ENCODE results near the gene MUSK. TPM values are rescaled to one million over a fixed set of nuclear protein-coding genes. Genes with fewer than 3 reads are reported as not detected.

Gene MUSK
- total and polyA plus RNA-seq, 2 of the 4 experiments (the other 2 are of a cell fraction) = 0.07 to 0.18 TPM

DNA sequence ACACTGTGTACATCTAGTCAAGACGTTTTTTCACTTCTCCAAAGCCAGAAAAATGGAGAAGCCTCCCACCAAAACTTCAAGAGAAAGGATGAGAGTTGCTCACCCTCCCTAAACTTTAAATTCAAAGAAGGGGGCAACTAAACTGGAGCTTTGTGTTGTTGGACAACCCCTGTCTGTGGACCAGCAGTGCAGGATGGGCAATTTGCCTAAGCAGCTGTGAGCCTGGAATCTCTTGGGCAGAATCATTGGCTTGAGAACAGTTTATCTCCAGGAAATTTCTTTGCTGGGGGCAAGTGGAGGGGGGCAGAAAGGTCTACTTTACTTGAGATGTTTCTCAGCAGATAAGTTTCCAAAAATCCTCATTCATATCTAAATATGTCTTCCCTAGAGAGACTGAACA, 151.8 kb downstream of the MUSK start:
- no CpG with 5 or more reads among the region's 1 CpG for WGBS, 2 experiments (ENCODE audit: extremely low coverage in 2 of 2, insufficient read length in 1 of 2)
- H2BK15ac ChIP-seq (ENCODE audit: low read depth, low read length) = 0 out of 3 replicates have a peak overlapping the region, but pooled peaks have one; percentile 41
- intact Hi-C loops (cut with micrococcal nuclease) = no loop called here

More for the DNA sequence above, 151.8 kb downstream of the MUSK start:
- Histone ChIP-seq H3K9me1 (ENCODE audit: insufficient read depth, low read length) (no peaks in the 10 kb centered on the region; the same call in 1 of the 2 replicates), H3K27ac (ENCODE audit: insufficient read depth, low read length) (no peak overlapping the region), H3K4ac (ENCODE audit: low read depth, low read length) (no peak overlapping the region), H2AFZ (replicated peaks; ENCODE audit: low read length, poor library complexity) (no peak overlapping the region), H3K23ac (ENCODE audit: low read depth, low read length) (no peak overlapping the region), H3K4me2 (ENCODE audit: low read depth, low read length) (no peak overlapping the region), H3K9me3 (ENCODE audit: control insufficient read depth, insufficient read depth, low read length) (no peaks in the 10 kb centered on the region), H4K5ac (ENCODE audit: low read depth, low read length) (no peak overlapping the region), H2BK5ac (ENCODE audit: low read depth, low read length, poor library complexity, severe bottlenecking) (no peak overlapping the region), H2AK5ac (ENCODE audit: low read depth, low read length) (no peak overlapping the region), H3K56ac (ENCODE audit: extremely low read depth, insufficient read depth, low read length) (no peak overlapping the region), H3K18ac (ENCODE audit: low read depth, low read length) (no peak overlapping the region), H4K8ac (ENCODE audit: low read depth in 2 of 2, low read length in 2 of 2) (no peak overlapping the region), H3K9ac (ENCODE audit: low read depth, low read length) (no peak overlapping the region), H4K20me1 (ENCODE audit: insufficient read depth, low read length) (no peaks in the 10 kb centered on the region), H3K79me1 (ENCODE audit: low read depth in 1 of 2, low read length in 2 of 2) (no peaks in the 10 kb centered on the region), H3K14ac (replicated peaks; ENCODE audit: low read depth, low read length) (no peak overlapping the region), H2AK9ac (replicated peaks; ENCODE audit: low read depth, low read length, poor library complexity) (no peak overlapping the region), H2BK120ac (ENCODE audit: low read depth, low read length) (no peak overlapping the region), H3K4me1 (ENCODE audit: control insufficient read depth, insufficient read depth, low read length) (no peaks in the 10 kb centered on the region), H4K91ac (ENCODE audit: insufficient read depth, low read depth, low read length) (no peak overlapping the region), H3K27me3 (ENCODE audit: control insufficient read depth, insufficient read depth, low read length) (no peaks in the 10 kb centered on the region), H2BK20ac (ENCODE audit: low read depth, low read length) (0 out of 2 replicates have a peak overlapping the region, but pooled peaks have one; percentile 20), H3K4me3 (ENCODE audit: insufficient read depth, low read depth, low read length) (no peak overlapping the region), H3K36me3 (ENCODE audit: control insufficient read depth, insufficient read depth, low read length) (no peaks in the 10 kb centered on the region)
- ChIA-PET POLR2A (ENCODE audit: unreplicated experiment) (no interaction called here), CTCF (interaction anchor here (0.6 kb wide), 2 partner anchors 20 to 51 kb away, joined by 4 to 6 read pairs; no protein-coding TSS in a partner anchor)
- in situ Hi-C loops (cut with MboI; ENCODE audit: low sequenced_read_pairs) (no loop called here), dilution Hi-C loops (cut with HindIII; ENCODE audit: low sequenced_read_pairs, unreplicated experiment) (loop anchor here (25.0 kb wide), 1 partner anchor 108 kb away; no protein-coding TSS in a partner anchor)
- no TSS peak for BruUV-seq (replicated peaks)
- DNase-seq (no peak), ATAC-seq (ENCODE audit: low read depth) (no peak)
- TF ChIP-seq MXI1 (IDR thresholded peaks at IDR 0.05; ENCODE audit: borderline replicate concordance, low read depth, low read length) (no peak), CEBPB (IDR thresholded peaks at IDR 0.05; ENCODE audit: low read depth, low read length) (no peak), NFE2L2 (IDR thresholded peaks at IDR 0.05; ENCODE audit: low read depth, low read length) (no peak), MAZ (IDR thresholded peaks at IDR 0.05; ENCODE audit: borderline replicate concordance, low read depth, low read length) (no peak), BHLHE40 (IDR thresholded peaks at IDR 0.05; ENCODE audit: low read depth, low read length) (no peak), CTCF (conservative IDR thresholded peaks at IDR 0.05; ENCODE audit: low read depth, low read length) (no peak), MAFK (IDR thresholded peaks at IDR 0.05; ENCODE audit: low read depth, low read length) (no peak), CHD1 (IDR thresholded peaks at IDR 0.05; ENCODE audit: low read depth, low read length) (no peak), SMC3 (IDR thresholded peaks at IDR 0.05; ENCODE audit: low read depth, low read length) (no peak)

All from IMR-90 (cell line).